Activated CD4-positive, alpha-beta T cell treated with anti-CD3 and anti-CD28 coated beads, Interleukin-2, Interleukin-4, amounts not matched to agents 100 ng/mL and 50 ng/mL, durations not matched to agents 16 hours and 8 hours (primary cell): ENCODE results near the gene TSPAN9.

Experiments used
- DNase-seq: peaks from one replicate; pipeline ENCODE4 v3.0.0-alpha.2; 2020; ENCODE audit warnings: low spot score

Gene TSPAN9

DNA sequence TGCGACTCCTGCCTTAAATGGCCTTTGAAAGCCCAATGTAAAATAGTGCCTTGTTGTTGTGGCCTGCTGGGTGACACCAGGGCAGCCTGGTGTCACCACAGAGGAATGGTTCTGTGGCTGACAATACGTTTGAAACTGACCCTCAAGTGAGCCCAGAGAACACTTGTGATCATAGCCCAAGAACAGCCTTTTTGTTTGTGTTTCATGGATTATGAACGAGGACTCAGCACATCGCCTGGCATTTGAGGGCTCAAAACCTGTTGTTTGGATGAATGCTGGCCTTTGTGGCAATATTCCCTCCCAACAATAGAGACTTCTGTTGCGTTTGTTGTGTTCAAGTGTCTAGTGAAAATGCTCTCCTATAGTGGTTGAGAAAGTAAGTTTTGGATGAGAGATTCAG is 48.5 kb downstream of the TSPAN9 start:
- DNase-seq, result no peak

- DNase-seq, result no peak
Observed at GRCh38 chr12:3127832-3128231, 50.7 kb downstream of the TSPAN9 start.

DNA sequence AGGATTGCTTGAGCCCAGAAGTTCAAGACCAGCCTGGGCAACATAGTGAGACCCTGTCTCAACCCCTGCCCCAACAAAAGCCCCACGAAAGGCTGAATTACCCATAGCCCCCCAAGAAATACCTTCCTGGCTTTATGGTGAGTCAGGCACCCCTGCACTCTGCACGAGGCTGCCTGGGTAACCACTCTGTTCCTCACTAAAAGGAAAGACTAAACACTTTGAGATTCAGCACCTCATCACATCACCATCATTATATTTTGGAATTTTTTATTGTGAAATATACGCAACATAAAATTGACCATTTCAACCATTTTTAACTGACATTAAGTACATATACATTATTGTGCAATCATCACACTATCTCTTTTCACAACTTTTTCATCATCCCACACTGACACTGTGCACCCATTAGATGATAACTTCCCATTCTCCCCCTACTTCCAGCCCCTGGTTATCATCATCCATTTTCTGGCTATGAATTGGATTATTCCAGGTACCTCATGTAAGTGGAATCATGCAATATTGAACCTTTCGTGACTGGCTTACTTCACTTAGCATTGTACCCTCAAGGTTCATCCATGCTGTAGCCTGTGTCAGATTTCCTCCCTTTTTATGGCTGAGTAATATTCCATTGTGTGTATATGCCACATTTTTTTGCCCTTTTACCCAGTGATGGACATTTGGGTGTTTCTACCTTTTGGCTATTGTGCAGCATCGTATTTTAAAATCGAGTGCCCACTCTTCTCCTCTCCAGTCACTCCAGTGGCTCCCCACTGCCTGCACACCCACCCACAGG is 51.5 kb downstream of the TSPAN9 start:
- DNase-seq, result no peak

GRCh38 chr12:3129301-3130056 is 52.3 kb downstream of the TSPAN9 start:
- peak; percentile 49 for DNase-seq

DNA sequence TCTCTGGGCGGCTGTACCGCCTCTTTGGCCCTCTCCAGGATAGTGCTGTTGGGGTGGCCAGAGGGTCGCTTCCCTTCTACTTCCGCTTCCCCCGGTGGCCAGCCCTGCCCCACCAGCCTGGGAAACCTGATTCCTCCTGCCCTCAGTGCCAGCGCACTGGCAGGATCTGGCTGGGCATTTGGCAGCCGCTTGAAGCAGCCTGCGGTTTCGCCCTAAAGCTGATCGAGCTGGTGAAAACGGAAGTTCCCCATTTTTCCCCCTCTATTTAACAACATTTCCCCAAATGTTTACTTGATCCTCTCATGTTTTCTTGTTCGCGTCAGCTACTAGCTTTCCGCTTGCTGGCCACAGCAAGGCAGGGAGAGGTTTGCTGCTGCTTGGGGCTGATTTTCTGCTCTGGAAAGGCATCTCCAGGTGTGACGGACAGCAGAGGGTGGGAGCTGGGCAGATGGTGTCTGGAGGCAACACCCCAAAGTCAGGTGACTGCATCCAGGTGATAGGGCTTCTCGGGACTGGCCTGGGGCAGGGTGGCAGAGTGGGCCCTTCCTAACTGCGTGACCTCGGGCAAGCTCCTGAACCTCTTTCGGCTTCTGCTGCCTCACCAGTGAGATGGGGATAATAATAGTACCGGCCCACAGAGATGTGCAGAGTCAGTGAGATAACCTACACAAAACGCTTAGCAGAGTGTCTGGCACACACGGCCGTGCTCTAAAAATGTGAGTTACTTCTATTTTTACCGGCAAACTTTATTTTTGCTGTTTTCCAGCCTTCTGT is 53.1 kb downstream of the TSPAN9 start:
- no peak for DNase-seq

DNA sequence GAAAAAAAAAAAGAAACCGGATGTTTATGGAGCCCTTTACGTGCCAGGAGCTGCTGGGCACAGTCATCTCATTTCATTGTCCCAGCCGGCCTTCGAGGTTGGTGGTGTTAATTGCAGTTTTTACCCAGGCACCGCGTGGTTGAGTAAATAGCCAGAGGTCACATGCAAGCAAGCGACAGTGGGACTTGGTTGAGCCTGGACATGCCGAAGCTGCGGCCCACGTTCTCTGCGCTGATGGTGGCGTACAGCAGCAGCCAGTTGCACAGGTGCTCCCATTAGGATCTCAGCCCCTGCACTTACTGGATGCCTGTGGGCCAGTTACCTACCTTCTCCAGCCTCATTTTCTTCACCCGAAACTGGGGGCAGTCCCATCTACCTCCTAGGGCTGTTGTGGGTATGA is 54.0 kb downstream of the TSPAN9 start:
- DNase-seq, result no peak

- no peak for DNase-seq
Observed at GRCh38 chr12:3132636-3133404, 55.6 kb downstream of the TSPAN9 start.

DNA sequence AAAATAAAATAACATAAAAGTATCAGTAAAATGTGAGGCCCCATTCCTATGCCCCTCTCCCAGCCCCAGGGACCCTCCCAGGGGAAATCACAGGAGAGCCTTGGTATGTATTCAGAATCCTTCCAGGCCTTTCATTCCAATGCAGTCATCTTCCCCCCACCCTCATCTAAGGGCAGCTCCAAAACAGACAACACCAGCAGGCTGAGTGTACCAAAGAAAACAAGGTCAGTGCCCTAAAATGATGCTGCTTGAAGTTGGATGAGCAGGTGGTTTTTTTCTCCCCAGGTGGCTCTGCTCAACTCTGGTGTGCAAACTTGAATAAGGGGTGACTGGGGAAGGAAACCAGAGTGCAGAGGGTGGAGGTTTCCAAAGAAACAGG is 56.2 kb downstream of the TSPAN9 start:
- no peak for DNase-seq

DNA sequence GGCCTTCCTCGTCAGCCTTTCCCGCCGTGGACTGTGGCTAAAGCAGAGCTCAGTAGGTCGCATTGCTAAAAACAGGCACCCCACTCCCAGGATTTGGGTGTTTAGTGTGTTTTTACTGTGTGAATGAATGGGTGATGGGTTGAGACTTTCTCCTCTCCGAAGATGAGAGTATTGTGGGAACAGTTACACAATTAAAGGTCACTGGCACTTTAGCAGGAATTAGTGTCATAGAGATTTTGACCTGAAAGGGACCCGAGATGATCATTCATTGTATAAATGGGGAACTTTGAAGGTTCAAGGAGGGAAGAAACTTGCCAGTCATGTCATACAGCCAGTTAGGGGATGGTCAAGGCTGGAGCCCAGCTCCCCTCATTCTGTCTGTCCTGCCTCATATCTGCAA is 56.9 kb downstream of the TSPAN9 start:
- no peak for DNase-seq

DNA sequence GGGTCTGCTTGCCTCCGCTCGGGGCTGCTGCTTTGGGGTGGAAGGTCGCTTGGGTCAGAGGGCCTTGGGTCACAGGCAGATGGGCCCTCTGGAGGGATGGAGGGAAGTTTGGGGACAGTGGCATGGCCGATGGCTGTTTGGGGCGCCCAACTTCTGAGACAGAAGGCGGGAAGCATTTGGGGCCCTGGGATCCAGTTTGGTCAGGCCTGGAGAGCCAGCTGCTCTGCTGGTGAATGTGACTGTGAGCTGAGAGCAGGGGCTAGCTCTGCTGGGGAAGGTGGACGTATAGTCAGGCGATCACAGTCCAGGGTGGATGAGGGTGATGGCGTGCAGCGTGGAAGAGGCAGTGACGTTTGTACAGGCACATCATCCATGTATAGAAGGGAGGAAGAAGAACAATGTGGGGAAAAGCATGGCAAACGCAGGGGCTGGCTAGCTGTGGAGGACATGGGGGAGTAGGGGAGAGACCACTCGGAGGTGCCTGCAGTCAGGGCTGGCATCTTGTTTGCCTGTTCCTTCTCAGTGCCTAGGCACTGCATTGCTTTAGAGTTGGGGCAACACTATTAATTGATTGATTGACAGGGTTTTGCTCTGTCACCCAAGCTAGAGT is 57.5 kb downstream of the TSPAN9 start:
- no peak for DNase-seq

DNA sequence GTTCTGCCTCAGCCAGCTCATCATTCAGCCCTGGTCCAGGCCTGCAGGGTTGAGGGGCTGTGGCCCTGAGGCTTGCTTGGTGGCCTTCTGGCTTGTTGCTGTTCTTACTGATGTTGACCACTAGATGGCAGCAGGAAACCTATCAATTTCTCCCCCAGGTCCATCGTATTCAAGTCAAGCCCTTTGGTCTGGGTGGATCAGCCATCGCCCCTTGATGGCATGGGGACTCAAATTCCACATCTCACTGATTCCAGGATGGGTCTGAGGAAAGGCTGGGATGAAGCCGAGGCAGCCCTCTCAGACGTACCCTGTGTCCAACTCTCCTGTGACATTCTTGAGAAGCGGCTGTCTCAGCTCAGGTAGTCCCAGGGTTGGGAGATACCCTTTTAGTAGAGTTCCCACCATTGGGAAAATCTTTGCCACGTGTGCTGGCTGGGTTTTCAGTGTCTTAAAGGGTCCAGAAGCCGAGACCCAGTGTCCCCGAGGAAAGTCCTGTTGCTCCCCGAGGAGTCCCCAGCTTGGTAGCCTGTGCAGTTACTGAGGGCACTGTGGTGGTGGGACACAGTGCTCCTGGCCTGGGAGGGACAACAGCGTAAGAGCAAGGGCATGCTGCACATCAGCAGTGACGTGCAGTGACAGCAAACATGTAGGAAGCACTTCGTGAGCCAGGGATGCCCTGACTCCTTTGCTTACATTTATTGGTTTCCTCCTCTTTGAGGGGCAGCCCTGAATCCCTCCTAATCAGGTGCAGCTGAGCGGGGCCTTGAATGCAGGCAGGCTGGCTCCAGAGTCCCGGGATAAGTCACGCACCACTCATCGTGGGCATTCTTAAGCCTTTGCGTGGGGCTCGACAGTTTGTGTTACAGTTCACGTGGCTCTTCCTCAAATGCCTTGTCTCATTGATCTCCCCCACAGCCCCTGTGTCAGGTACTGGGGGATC is 58.6 kb downstream of the TSPAN9 start:
- DNase-seq, result peak; percentile 67

DNA sequence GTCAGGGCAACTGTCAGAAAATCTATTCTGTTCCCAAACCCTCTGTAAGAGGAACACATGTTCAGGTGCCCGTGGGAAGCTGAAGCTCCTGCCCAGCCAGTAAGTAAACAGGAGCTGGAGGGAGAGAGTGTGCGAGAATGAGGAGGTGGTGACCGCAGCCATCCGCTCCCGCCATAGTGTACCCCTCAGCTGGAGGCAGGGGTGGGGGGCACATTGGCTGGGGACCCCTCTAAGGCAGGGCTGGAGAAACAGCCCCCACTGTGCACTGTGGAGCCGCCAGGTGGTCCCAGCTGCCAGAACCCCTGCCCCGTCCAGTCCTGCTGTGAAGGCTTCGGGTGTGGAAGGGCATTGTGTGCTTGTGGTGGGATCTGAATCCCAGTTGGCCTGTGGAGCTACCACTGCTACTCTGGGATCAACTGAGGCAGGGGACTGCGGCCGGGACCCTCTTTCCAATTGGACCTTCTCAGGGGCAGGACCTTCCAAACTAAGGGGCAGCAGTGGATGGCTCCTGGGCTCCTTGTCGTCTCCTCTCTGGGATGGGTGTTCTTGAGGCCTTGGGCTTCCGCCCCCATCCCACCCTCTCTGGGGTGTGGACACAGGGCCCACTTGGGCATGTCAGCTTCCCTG is 59.6 kb downstream of the TSPAN9 start:
- DNase-seq, result no peak

GRCh38 chr12:3137268-3137781 is 60.1 kb downstream of the TSPAN9 start:
- no peak for DNase-seq

DNA sequence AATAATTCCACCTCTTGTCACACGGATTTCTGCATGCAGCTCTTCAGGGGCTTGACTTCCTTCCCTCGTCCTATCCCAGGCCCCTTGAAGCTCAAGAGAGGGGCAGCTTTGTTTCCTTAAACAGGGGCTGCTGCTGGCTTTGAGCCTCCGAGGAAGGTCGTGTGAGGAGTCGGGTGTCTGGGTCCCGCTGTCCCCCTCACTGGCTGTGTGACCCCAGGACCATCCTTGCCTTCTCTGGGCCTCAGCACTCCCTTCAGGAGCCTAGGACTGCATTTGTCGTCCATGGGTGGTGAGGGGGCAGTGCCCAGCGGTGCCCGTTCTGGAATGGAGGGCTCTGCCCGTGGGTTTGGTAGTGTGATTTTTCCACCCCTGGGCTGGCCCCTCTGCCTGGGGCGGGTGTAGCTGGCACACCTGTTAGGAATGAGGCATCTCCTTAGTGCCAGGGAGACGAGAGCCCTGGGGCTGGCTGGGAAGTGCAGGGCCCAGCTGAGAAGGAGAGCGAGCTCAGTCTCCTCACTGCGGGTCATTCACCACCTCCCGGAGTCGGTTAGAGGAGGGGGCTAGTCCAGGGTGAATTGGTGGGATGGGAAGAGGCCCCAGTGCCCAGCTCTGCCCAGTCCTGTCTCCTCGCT is 60.8 kb downstream of the TSPAN9 start:
- DNase-seq, result no peak

GRCh38 chr12:3138941-3139511 is 61.8 kb downstream of the TSPAN9 start:
- no peak for DNase-seq

GRCh38 chr12:3139760-3140159 is 62.6 kb downstream of the TSPAN9 start:
- no peak for DNase-seq

GRCh38 chr12:3140284-3140683 is 63.1 kb downstream of the TSPAN9 start:
- no peak for DNase-seq

- no peak for DNase-seq
Observed at GRCh38 chr12:3141339-3142321, 64.5 kb downstream of the TSPAN9 start.
